ENCODE data around the gene FBXL3. TPM values are rescaled to one million over a fixed set of nuclear protein-coding genes. Genes with fewer than 3 reads are reported as not detected.

FBXL3 gene
- total and polyA plus RNA-seq, 2 of the 8 experiments (the other 6 are each of a cell fraction or from before 2014, with no cell fraction given): 4.9 to 14.9 TPM

DNA sequence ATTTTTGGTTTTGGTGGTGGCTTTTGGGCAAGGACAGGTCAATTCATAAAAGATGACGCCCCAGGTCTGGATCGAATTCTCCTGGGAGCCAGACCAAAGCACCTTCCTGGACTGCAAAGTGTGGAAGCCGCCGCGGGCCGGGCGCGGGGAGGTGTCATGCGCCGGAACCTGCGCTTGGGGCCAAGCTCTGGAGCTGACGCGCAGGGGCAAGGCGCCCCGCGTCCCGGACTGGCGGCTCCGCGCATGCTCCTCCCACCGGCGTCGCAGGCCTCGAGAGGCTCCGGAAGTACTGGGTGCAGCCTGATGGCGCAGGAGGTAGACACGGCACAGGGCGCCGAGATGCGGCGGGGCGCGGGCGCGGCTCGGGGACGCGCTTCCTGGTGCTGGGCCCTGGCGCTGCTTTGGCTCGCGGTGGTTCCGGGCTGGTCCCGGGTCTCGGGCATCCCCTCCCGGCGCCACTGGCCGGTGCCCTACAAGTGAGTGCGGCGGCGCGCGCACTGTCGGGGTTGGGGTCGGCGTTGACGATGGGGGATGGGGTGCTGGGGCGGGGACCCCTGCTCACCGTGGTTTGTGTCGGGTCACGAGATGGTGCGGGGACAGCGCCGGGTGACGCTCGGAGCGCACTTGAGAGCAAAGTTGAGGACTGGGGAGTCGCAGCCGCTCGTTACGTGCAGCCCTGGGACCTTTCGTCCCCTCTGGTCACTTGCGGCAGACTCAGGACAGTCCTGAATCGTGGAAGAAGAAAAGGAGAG is 35.0 kb downstream of the FBXL3 start, which contains the start of gene CLN5 (continued):
- TF ChIP-seq, protein P1, sequence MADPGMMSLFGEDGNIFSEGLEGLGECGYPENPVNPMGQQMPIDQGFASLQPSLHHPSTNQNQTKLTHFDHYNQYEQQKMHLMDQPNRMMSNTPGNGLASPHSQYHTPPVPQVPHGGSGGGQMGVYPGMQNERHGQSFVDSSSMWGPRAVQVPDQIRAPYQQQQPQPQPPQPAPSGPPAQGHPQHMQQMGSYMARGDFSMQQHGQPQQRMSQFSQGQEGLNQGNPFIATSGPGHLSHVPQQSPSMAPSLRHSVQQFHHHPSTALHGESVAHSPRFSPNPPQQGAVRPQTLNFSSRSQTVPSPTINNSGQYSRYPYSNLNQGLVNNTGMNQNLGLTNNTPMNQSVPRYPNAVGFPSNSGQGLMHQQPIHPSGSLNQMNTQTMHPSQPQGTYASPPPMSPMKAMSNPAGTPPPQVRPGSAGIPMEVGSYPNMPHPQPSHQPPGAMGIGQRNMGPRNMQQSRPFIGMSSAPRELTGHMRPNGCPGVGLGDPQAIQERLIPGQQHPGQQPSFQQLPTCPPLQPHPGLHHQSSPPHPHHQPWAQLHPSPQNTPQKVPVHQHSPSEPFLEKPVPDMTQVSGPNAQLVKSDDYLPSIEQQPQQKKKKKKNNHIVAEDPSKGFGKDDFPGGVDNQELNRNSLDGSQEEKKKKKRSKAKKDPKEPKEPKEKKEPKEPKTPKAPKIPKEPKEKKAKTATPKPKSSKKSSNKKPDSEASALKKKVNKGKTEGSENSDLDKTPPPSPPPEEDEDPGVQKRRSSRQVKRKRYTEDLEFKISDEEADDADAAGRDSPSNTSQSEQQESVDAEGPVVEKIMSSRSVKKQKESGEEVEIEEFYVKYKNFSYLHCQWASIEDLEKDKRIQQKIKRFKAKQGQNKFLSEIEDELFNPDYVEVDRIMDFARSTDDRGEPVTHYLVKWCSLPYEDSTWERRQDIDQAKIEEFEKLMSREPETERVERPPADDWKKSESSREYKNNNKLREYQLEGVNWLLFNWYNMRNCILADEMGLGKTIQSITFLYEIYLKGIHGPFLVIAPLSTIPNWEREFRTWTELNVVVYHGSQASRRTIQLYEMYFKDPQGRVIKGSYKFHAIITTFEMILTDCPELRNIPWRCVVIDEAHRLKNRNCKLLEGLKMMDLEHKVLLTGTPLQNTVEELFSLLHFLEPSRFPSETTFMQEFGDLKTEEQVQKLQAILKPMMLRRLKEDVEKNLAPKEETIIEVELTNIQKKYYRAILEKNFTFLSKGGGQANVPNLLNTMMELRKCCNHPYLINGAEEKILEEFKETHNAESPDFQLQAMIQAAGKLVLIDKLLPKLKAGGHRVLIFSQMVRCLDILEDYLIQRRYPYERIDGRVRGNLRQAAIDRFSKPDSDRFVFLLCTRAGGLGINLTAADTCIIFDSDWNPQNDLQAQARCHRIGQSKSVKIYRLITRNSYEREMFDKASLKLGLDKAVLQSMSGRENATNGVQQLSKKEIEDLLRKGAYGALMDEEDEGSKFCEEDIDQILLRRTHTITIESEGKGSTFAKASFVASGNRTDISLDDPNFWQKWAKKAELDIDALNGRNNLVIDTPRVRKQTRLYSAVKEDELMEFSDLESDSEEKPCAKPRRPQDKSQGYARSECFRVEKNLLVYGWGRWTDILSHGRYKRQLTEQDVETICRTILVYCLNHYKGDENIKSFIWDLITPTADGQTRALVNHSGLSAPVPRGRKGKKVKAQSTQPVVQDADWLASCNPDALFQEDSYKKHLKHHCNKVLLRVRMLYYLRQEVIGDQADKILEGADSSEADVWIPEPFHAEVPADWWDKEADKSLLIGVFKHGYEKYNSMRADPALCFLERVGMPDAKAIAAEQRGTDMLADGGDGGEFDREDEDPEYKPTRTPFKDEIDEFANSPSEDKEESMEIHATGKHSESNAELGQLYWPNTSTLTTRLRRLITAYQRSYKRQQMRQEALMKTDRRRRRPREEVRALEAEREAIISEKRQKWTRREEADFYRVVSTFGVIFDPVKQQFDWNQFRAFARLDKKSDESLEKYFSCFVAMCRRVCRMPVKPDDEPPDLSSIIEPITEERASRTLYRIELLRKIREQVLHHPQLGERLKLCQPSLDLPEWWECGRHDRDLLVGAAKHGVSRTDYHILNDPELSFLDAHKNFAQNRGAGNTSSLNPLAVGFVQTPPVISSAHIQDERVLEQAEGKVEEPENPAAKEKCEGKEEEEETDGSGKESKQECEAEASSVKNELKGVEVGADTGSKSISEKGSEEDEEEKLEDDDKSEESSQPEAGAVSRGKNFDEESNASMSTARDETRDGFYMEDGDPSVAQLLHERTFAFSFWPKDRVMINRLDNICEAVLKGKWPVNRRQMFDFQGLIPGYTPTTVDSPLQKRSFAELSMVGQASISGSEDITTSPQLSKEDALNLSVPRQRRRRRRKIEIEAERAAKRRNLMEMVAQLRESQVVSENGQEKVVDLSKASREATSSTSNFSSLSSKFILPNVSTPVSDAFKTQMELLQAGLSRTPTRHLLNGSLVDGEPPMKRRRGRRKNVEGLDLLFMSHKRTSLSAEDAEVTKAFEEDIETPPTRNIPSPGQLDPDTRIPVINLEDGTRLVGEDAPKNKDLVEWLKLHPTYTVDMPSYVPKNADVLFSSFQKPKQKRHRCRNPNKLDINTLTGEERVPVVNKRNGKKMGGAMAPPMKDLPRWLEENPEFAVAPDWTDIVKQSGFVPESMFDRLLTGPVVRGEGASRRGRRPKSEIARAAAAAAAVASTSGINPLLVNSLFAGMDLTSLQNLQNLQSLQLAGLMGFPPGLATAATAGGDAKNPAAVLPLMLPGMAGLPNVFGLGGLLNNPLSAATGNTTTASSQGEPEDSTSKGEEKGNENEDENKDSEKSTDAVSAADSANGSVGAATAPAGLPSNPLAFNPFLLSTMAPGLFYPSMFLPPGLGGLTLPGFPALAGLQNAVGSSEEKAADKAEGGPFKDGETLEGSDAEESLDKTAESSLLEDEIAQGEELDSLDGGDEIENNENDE (IDR thresholded peaks at IDR 0.05; ENCODE audit: insufficient replicate concordance, low read length): no peak
- TF ChIP-seq KDM1A (IDR thresholded peaks at IDR 0.05; ENCODE audit: borderline replicate concordance, low read length) (no peak), GABPA (IDR thresholded peaks at IDR 0.05; ENCODE audit: borderline replicate concordance, insufficient read depth, low read length) (0 out of 2 replicates have a peak, but pooled peaks have one; percentile 41), BACH1 (IDR thresholded peaks at IDR 0.05; ENCODE audit: low read length) (peak; percentile 47; the same call in 1 of the 2 replicates), CHD2 (IDR thresholded peaks at IDR 0.05; ENCODE audit: low read length) (no peak), BRCA1 (IDR thresholded peaks at IDR 0.05; ENCODE audit: low read depth, low read length) (no peak), RXRA (IDR thresholded peaks at IDR 0.05; ENCODE audit: insufficient read depth, low read depth, low read length) (no peak), HDAC2 (IDR thresholded peaks at IDR 0.05; ENCODE audit: borderline replicate concordance in 1 of 2, low read depth in 2 of 2, low read length in 2 of 2) (peak; percentile 17 to 48; a peak in 2 of 4 replicates), ASH2L (IDR thresholded peaks at IDR 0.05; ENCODE audit: low read length) (peak; percentile 97), CTBP2 (IDR thresholded peaks at IDR 0.05; ENCODE audit: borderline replicate concordance, insufficient read depth, insufficient read length, low read length) (no peak)
